HFF-Myc (cell line): ENCODE measurements around the gene TTLL5.

Source experiments
- DNase-seq: peaks from one replicate; pipeline ENCODE4 v3.0.0-alpha.2; 2011; ENCODE audit warnings: low read depth; ENCODE audit errors: extremely low read depth
- H3K4me3 ChIP-seq: replicated peaks from 2 replicates; pipeline ENCODE4 v1.5.1; 2011; ENCODE audit warnings: low read depth, mild to moderate bottlenecking, control low read depth, low read length
- TF ChIP-seq, protein P1 (sequence below): IDR thresholded peaks from 2 replicates; pipeline ENCODE4 v1.5.1; 2012; ENCODE audit warnings: mild to moderate bottlenecking, low read depth, low read length, control low read depth; ENCODE audit errors: missing control alignments

The TTLL5 gene

DNA sequence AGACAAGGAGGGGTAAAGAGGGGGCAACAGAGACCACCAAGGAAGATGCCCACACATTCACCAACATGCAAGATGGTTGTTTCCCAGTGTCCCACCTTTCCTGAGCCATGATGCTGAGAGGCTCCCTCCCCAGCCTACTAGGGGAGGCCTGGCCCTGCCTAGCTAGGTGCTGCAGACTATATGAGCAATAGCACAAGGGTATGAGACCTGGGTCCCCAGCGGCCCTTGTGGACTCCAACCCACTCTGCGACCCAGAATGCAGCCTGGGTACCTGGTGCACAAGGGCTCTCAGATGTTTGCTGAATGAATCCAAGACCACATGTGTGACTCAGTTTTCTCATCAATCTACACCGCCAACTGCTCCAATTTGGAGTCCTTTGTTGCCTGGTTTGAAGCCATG is 306.8 kb downstream of the TTLL5 start:
- DNase-seq = no peak
- TF ChIP-seq, protein P1, sequence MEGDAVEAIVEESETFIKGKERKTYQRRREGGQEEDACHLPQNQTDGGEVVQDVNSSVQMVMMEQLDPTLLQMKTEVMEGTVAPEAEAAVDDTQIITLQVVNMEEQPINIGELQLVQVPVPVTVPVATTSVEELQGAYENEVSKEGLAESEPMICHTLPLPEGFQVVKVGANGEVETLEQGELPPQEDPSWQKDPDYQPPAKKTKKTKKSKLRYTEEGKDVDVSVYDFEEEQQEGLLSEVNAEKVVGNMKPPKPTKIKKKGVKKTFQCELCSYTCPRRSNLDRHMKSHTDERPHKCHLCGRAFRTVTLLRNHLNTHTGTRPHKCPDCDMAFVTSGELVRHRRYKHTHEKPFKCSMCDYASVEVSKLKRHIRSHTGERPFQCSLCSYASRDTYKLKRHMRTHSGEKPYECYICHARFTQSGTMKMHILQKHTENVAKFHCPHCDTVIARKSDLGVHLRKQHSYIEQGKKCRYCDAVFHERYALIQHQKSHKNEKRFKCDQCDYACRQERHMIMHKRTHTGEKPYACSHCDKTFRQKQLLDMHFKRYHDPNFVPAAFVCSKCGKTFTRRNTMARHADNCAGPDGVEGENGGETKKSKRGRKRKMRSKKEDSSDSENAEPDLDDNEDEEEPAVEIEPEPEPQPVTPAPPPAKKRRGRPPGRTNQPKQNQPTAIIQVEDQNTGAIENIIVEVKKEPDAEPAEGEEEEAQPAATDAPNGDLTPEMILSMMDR = no peak
- H3K4me3 ChIP-seq = no peak overlapping the region

DNA sequence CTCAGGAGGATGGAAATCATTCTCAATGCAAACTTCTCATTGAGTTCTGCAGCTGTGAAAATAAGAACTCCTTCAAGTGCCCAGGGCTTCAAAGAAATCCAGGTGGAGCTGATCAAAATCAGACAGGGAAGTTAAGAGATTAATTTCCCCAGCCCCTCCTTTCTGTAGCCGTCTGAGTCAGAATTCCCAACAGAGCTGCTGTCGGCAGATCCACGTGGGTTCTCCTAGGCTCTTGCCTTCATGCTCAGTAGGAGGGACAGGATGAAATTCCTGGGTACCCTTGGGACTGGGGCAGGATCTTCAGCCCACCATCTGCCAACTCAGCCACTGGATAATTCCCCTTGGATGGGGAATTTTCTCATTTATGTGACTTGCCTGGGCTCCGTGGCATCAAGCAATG is 307.4 kb downstream of the TTLL5 start:
- no peak overlapping the region for H3K4me3 ChIP-seq
- DNase-seq = no peak
- TF ChIP-seq, protein P1 = no peak

DNA sequence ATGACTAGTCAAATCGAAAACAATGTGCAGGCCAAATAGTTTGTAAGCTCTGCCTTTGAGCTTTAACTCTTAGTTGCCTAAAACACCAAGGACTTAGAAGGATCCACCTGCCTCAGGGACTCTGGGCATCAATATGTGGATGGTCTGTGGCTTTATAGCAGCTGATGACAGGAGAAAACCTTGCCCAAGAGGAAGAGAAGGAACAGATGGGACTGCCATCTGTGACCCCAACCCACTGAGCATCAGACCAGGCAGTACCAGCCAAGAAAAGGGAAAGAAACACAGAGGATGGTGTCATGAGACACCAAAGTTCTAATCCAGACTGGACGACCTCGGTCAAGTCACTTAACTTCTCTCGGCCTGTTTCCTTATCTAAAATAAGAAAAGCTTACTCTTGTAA is 308.1 kb downstream of the TTLL5 start:
- no peak overlapping the region for H3K4me3 ChIP-seq

DNA sequence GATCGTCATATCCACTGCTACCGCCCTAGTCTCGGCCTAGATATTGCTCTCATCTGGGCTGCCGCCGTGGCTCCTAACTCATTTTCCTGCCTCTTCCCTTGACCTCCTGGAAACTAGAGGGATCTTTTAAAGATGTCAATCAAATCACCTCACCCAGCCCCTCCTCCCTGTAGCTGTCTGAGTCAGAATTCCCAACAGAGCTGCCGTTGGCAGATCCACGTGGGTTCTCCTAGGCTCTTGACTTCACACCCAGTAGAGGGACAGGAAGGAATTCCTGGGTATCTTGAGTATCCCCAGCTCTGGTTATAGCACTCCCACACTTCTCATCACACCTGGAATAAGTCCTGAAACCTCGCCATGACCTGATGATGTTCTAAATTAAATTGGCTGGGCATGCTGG is 308.8 kb downstream of the TTLL5 start:
- H3K4me3 ChIP-seq = no peak overlapping the region
- TF ChIP-seq, protein P1 = no peak
- DNase-seq = no peak

More for the DNA sequence above, 308.1 kb downstream of the TTLL5 start:
- TF ChIP-seq, protein P1 = no peak
- no peak for DNase-seq

DNA sequence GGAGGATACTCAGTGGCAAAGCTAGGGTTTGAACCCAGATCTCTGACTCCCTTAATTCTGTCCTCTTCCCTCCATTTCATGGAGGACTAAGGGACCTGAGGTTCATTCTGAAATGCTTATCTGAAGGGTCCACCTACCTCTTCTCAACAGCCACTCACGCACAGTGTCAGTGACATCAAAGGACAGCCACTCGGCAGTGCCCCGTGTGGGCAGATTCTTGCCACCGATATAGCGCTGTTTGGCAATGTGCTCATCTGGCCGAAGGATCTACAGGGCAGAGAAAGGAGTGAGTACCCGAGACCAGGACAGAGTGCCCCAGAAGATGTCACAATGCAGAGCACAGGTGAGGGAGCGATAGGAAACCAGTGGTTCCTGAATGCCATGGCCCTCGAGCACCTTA is 309.9 kb downstream of the TTLL5 start:
- DNase-seq = no peak
- H3K4me3 ChIP-seq = no peak overlapping the region
- TF ChIP-seq, protein P1 = no peak

DNA sequence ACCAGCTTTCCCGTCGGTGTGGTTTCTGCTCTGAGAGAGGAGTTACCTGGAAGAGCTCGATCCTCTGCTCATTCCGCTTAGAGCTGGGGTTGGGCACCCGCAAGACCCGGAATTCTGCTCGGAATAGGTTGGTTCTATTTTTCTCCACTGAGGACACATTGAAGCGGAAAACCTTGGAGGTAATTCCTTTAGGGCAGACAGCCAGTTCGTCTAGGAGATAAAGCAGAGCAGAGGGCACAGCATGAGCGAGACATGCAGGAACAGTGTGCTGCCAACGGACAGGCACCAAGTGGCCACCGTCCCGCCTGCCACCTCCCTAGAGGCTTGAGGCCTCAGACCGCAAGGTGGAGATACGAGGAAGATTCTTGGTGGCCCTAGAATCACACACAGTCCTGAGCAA is 310.5 kb downstream of the TTLL5 start:
- H3K4me3 ChIP-seq = no peak overlapping the region
- TF ChIP-seq, protein P1 = no peak
- no peak for DNase-seq

DNA sequence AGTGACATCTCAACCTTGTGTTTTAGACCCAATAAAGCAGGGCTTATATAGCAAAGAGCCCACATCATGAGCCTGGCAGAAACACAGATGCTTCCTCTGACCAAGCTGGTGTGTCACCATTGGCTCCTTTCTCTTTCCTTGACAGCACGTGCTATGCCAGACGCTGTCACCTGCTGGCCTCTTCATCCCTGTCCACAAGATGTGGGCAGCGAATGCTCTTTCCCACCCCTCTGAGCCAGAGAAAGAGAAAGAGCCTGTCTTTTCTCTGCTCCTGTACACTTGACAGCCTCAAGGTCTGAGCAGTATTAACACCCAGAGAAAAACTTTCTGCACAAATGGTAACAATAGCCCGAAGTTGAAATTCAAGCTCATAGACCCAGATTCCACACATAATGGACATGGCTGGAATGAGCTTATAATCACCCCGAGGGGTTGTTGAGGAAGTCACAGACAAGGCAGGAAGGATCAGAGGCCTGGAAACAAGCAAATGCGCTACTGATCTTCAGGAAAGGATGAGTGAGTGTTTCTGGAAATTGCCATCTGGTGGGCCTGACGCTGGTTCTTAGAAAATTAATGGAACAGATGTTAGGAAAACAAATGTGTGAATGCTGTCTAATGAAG is 311.9 kb downstream of the TTLL5 start:
- H3K4me3 ChIP-seq = no peak overlapping the region
- TF ChIP-seq, protein P1 = no peak
- DNase-seq = no peak
